Fibroblast of lung (primary cell): Measurements from ENCODE around the gene CAMTA1. TPM values are rescaled to one million over a fixed set of nuclear protein-coding genes. Genes with fewer than 3 reads are reported as not detected.

Experiments used
- DNase-seq, 2 donors: peaks; one replicate each; pipeline versions ENCODE4 v3.0.0 to v3.0.0-alpha.2; 2010; ENCODE audit warnings: low read depth in 2 of 2
- H2AFZ ChIP-seq: 2 replicates; pipeline ENCODE4 v1.5.1; 2012; ENCODE audit warnings: low read length, control low read depth, inconsistent platforms
- H3K27ac ChIP-seq: 2 replicates; pipeline ENCODE4 v1.5.1; 2011; ENCODE audit warnings: low read length, control low read depth; ENCODE audit not compliant: insufficient read depth
- H3K27me3 ChIP-seq: 2 replicates; pipeline ENCODE4 v1.5.1; 2011; ENCODE audit warnings: mild to moderate bottlenecking, low read length; ENCODE audit not compliant: control insufficient read depth, insufficient read depth
- H3K36me3 ChIP-seq: 2 replicates; pipeline ENCODE4 v1.5.1; 2011; ENCODE audit warnings: low read length; ENCODE audit not compliant: control insufficient read depth, insufficient read depth
- H3K4me1 ChIP-seq: 2 replicates; pipeline ENCODE4 v1.5.1; 2011; ENCODE audit warnings: low read length; ENCODE audit not compliant: control insufficient read depth, insufficient read depth; ENCODE audit errors: extremely low read depth
- H3K4me2 ChIP-seq: 2 replicates; pipeline ENCODE4 v1.5.1; 2011; ENCODE audit warnings: low read length, control low read depth; ENCODE audit not compliant: insufficient read depth; ENCODE audit errors: extremely low read depth
- H3K4me3 ChIP-seq, 4 experiments: fragments of 200-600 bp in 1 of 4; sonication (generic) in 1 of 4; replicated peaks in 1 of 4; 2 replicates each; pipeline ENCODE4 v1.5.1; 2011 to 2016; ENCODE audit warnings: low read length in 4 of 4, low read depth in 3 of 4, mild to moderate bottlenecking in 3 of 4, control low read depth in 2 of 4, inconsistent platforms in 1 of 4, mixed read lengths in 1 of 4; ENCODE audit not compliant: insufficient read depth in 1 of 4; ENCODE audit errors: control extremely low read depth in 1 of 4
- H3K79me2 ChIP-seq: 2 replicates; pipeline ENCODE4 v1.5.1; 2012; ENCODE audit warnings: mild to moderate bottlenecking, low read length, inconsistent platforms; ENCODE audit not compliant: control insufficient read depth, insufficient read depth
- H3K9ac ChIP-seq: 2 replicates; pipeline ENCODE4 v1.5.1; 2011; ENCODE audit warnings: mild to moderate bottlenecking, low read length, control low read depth; ENCODE audit not compliant: insufficient read depth
- H3K9me3 ChIP-seq: 2 replicates; pipeline ENCODE4 v1.5.1; 2012; ENCODE audit warnings: low read depth, low read length; ENCODE audit not compliant: control insufficient read depth, insufficient read depth
- H4K20me1 ChIP-seq: 2 replicates; pipeline ENCODE4 v1.5.1; 2011; ENCODE audit warnings: low read length; ENCODE audit not compliant: control insufficient read depth, insufficient read depth; ENCODE audit errors: extremely low read depth
- EZH2 ChIP-seq: IDR thresholded peaks from 2 replicates; pipeline ENCODE4 v1.5.1; 2012; ENCODE audit warnings: low read length, control low read depth, mild to moderate bottlenecking; ENCODE audit errors: missing control alignments
- polyA plus RNA-seq, 2 donors: library from polyadenylated mRNA; depleted of rRNA in 1 of 2; stranded (reverse) in 1 of 2; unstranded in 1 of 2; fragments of >200 nt; gene quantifications; 2 replicates each; pipeline ENCODE4 v1.2.1, GENCODE V29; 2011 to 2012; ENCODE audit warnings: missing spikeins in 1 of 2
- total RNA-seq: library from RNA; depleted of rRNA; stranded (reverse); fragments of >200 nt; gene quantifications from 2 replicates; pipeline ENCODE4 v1.2.1, GENCODE V29; 2014
- TF ChIP-seq, protein P1 (sequence below), 2 donors: IDR thresholded peaks in 1 of 2; conservative IDR thresholded peaks in 1 of 2; 1 replicate in 1 of 2; 2 replicates in 1 of 2; pipeline ENCODE4 v1.5.1; 2011 to 2012; ENCODE audit warnings: low read length in 2 of 2, control low read depth in 1 of 2, inconsistent platforms in 1 of 2, low read depth in 1 of 2, mild to moderate bottlenecking in 1 of 2

The CAMTA1 gene
- total and polyA plus RNA-seq, 2 donors (not counting 1 experiment from before 2014, with no cell fraction given), result 47.6 to 86.0 TPM

DNA sequence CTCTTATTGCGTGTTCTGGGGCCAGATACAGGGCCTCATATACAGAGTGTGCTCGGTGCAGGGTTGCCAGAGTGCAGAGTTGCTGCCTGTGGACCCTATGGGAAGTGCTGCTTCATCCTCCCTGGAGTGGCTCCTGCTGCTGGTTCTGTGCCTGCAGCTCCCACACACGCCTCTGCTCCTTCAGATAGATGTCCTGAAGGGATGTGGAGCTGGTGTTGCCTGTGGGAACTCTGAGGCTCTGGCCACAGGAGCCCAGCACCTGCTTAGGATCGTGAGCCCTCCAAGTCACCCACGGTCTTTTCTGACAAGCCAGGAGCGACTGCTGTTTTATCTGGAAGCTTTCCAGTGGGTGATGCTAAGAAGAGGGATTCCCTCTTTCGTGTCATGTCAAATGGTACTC, 120.5 kb downstream of the CAMTA1 start:
- DNase-seq, result no peak
- TF ChIP-seq, protein P1, sequence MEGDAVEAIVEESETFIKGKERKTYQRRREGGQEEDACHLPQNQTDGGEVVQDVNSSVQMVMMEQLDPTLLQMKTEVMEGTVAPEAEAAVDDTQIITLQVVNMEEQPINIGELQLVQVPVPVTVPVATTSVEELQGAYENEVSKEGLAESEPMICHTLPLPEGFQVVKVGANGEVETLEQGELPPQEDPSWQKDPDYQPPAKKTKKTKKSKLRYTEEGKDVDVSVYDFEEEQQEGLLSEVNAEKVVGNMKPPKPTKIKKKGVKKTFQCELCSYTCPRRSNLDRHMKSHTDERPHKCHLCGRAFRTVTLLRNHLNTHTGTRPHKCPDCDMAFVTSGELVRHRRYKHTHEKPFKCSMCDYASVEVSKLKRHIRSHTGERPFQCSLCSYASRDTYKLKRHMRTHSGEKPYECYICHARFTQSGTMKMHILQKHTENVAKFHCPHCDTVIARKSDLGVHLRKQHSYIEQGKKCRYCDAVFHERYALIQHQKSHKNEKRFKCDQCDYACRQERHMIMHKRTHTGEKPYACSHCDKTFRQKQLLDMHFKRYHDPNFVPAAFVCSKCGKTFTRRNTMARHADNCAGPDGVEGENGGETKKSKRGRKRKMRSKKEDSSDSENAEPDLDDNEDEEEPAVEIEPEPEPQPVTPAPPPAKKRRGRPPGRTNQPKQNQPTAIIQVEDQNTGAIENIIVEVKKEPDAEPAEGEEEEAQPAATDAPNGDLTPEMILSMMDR (conservative IDR thresholded peaks at IDR 0.05 in 1 of 2, IDR thresholded peaks at IDR 0.05 in 1 of 2; ENCODE audit: low read depth in 1 of 2, low read length in 2 of 2), result no peak
- TF ChIP-seq EZH2, result no peak
- no peak overlapping the region for H3K27ac ChIP-seq
- H4K20me1 ChIP-seq, result no peaks in the 10 kb centered on the region
- no peaks in the 10 kb centered on the region for H3K79me2 ChIP-seq
- no peak overlapping the region for H3K4me2 ChIP-seq
- no peaks in the 10 kb centered on the region for H3K9me3 ChIP-seq
- H3K9ac ChIP-seq, result no peak overlapping the region
- H3K4me1 ChIP-seq, result no peaks in the 10 kb centered on the region
- H3K4me3 ChIP-seq, result no peak overlapping the region
- no peaks in the 10 kb centered on the region for H3K27me3 ChIP-seq
- H2AFZ ChIP-seq, result no peak overlapping the region
- H3K36me3 ChIP-seq, result no peaks in the 10 kb centered on the region

DNA sequence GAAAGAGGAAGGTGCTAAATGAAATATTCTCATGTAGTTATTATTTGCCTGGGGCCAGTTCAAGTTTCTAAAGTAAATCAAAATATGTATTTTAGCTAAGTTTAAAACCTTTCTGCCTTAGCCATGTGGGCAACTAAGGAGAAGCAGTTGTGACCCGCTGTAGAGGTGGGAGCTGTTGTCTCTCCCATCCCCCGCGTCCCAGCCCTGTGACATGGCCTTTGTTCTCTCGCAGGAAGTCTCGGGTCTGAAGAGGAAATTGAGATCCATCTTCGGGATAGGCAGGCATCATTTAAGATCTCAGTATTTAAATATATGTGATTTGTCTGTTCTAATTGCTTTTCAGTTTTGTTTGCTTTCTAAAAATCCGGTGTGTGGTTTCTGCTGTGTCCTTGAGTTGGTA, 121.5 kb downstream of the CAMTA1 start:
- no peak overlapping the region for H3K27ac ChIP-seq
- H3K4me2 ChIP-seq, result no peak overlapping the region
- H3K79me2 ChIP-seq, result no peaks in the 10 kb centered on the region
- H3K9me3 ChIP-seq, result no peaks in the 10 kb centered on the region
- H3K9ac ChIP-seq, result no peak overlapping the region
- no peaks in the 10 kb centered on the region for H3K36me3 ChIP-seq
- H3K27me3 ChIP-seq, result no peaks in the 10 kb centered on the region
- H4K20me1 ChIP-seq, result no peaks in the 10 kb centered on the region
- no peak for DNase-seq
- H2AFZ ChIP-seq, result no peak overlapping the region
- TF ChIP-seq, protein P1 (conservative IDR thresholded peaks at IDR 0.05 in 1 of 2, IDR thresholded peaks at IDR 0.05 in 1 of 2; ENCODE audit: low read depth in 1 of 2, low read length in 2 of 2), result no peak
- TF ChIP-seq EZH2, result no peak
- no peaks in the 10 kb centered on the region for H3K4me1 ChIP-seq
- no peak overlapping the region for H3K4me3 ChIP-seq

DNA sequence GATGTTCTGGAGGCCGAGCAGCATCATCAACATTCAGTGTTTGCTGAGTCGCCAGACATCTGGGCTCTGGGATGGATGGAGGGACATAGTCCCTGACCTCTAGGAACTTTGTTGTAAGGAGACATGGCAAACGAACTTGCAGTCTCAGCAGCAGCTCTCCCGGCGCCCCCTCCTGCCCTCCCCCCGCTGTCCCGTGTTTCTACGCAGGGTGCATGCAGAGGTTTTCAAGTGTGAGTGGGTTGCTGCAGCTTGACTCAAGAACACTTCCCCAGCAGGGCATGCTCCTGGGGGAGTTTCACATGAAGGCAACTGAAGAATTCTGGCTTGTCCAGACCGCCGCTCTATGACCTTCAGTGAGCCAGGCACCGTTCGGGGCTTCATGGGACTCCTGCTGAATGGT, 121.9 kb downstream of the CAMTA1 start:
- Histone ChIP-seq H3K27ac (no peak overlapping the region), H3K36me3 (no peaks in the 10 kb centered on the region), H3K27me3 (no peaks in the 10 kb centered on the region), H4K20me1 (no peaks in the 10 kb centered on the region), H3K9ac (no peak overlapping the region), H2AFZ (no peak overlapping the region), H3K4me2 (no peak overlapping the region), H3K79me2 (no peaks in the 10 kb centered on the region), H3K4me1 (no peaks in the 10 kb centered on the region), H3K9me3 (no peaks in the 10 kb centered on the region), H3K4me3 (no peak overlapping the region)
- DNase-seq, result no peak
- no peak for TF ChIP-seq EZH2
- TF ChIP-seq, protein P1 (conservative IDR thresholded peaks at IDR 0.05 in 1 of 2, IDR thresholded peaks at IDR 0.05 in 1 of 2; ENCODE audit: low read depth in 1 of 2, low read length in 2 of 2), result no peak
